ENCODE results near the gene CD82. TPM values are rescaled to one million over a fixed set of nuclear protein-coding genes. Genes with fewer than 3 reads are reported as not detected.

Gene CD82
- polyA plus RNA-seq, 1 of the 3 experiments (the other 2 are of a cell fraction), result 39.2 TPM

- no peak overlapping the region for H3K4me2 ChIP-seq
- no peak overlapping the region for H3K27ac ChIP-seq (ENCODE audit: low read depth in 2 of 2, low read length in 1 of 2)
- no peaks in the 10 kb centered on the region for H3K9me3 ChIP-seq
- CTCF ChIA-PET, result interaction anchor here (0.6 to 4.2 kb wide), 5 partner anchors 10 to 428 kb away, joined by 3 to 19 read pairs (median 5); partner anchors contain the start of gene EXT2
- 29% methylated on average over 2 of the region's 2 CpGs for WGBS (ENCODE audit: low lambda C conversion rate)
- no peak for DNase-seq
- H3K79me2 ChIP-seq (ENCODE audit: insufficient read depth), result no peaks in the 10 kb centered on the region
- H3F3A ChIP-seq (replicated peaks; ENCODE audit: insufficient read depth), result no peaks in the 10 kb centered on the region
- no peak overlapping the region for H3K4me3 ChIP-seq (ENCODE audit: low read depth in 2 of 2, low read length in 1 of 2)
- no peaks in the 10 kb centered on the region for H4K20me1 ChIP-seq (ENCODE audit: insufficient read depth)
- H3K9ac ChIP-seq, result no peak overlapping the region
- H3K27me3 ChIP-seq (ENCODE audit: insufficient read depth), result no peaks in the 10 kb centered on the region
- no peaks in the 10 kb centered on the region for H3K36me3 ChIP-seq (replicated peaks in 1 of 2; ENCODE audit: control insufficient read depth in 1 of 2, insufficient read depth in 2 of 2, low read length in 1 of 2)
- peaks cover 0 to 4% of the 10 kb centered on the region in 2 experiments; a peak in 1 of 4 replicates for H3K4me1 ChIP-seq (ENCODE audit: control insufficient read depth in 1 of 2, insufficient read depth in 2 of 2, low read depth in 1 of 2, low read length in 1 of 2)
- no peaks in the 10 kb centered on the region for H3K9me2 ChIP-seq
- no peak overlapping the region for H2AFZ ChIP-seq (ENCODE audit: low read depth)
- TF ChIP-seq EP300 (IDR thresholded peaks at IDR 0.05; ENCODE audit: borderline replicate concordance in 1 of 2, low read depth in 1 of 2, low read length in 1 of 2) (no peak), RFX5 (IDR thresholded peaks at IDR 0.05; ENCODE audit: low read length) (no peak), RCOR1 (IDR thresholded peaks at IDR 0.05; ENCODE audit: low read length) (no peak), USF1 (IDR thresholded peaks at IDR 0.05; ENCODE audit: borderline replicate concordance, low read depth) (no peak), RAD21 (IDR thresholded peaks at IDR 0.05; ENCODE audit: low read length) (no peak), MAX (IDR thresholded peaks at IDR 0.05; ENCODE audit: low read depth) (no peak), TEAD4 (IDR thresholded peaks at IDR 0.05; ENCODE audit: borderline replicate concordance, insufficient read depth) (no peak), FOXJ3 (CRISPR knock-in tag; IDR thresholded peaks at IDR 0.05) (no peak), SMC3 (IDR thresholded peaks at IDR 0.05; ENCODE audit: low read depth, low read length) (no peak), USF2 (IDR thresholded peaks at IDR 0.05; ENCODE audit: borderline replicate concordance, low read depth, low read length) (no peak), MEF2A (IDR thresholded peaks at IDR 0.05; ENCODE audit: borderline replicate concordance, low read depth) (no peak), TAF1 (IDR thresholded peaks at IDR 0.05; ENCODE audit: borderline replicate concordance, low read depth, low read length) (no peak)
- POLR2A ChIA-PET, result no interaction called here
These were observed 43.2 kb upstream of the CD82 start for GRCh38 chr11:44522294-44522693.

- H3K27me3 ChIP-seq (ENCODE audit: insufficient read depth), result no peaks in the 10 kb centered on the region
- H3K4me2 ChIP-seq, result no peak overlapping the region
- H3K4me1 ChIP-seq (ENCODE audit: control insufficient read depth in 1 of 2, insufficient read depth in 2 of 2, low read depth in 1 of 2, low read length in 1 of 2), result no peaks in the 10 kb centered on the region; a peak in 1 of 4 replicates
- no peaks in the 10 kb centered on the region for H3K79me2 ChIP-seq (ENCODE audit: insufficient read depth)
- ChIA-PET POLR2A (no interaction called here), CTCF (interaction anchor here (1.2 to 4.2 kb wide), 8 partner anchors 11 to 430 kb away, joined by 3 to 19 read pairs (median 5); partner anchors contain the start of gene EXT2)
- H3K27ac ChIP-seq (ENCODE audit: low read depth in 2 of 2, low read length in 1 of 2), result no peak overlapping the region
- no peak for DNase-seq
- H3F3A ChIP-seq (replicated peaks; ENCODE audit: insufficient read depth), result no peaks in the 10 kb centered on the region
- H3K9me2 ChIP-seq, result no peaks in the 10 kb centered on the region
- H2AFZ ChIP-seq (ENCODE audit: low read depth), result no peak overlapping the region
- no peaks in the 10 kb centered on the region for H3K9me3 ChIP-seq
- no peak for TF ChIP-seq GATA2 (CRISPR knock-in tag; IDR thresholded peaks at IDR 0.05)
- TF ChIP-seq USF1 (IDR thresholded peaks at IDR 0.05; ENCODE audit: borderline replicate concordance, low read depth), result no peak
- TF ChIP-seq FOXM1 (IDR thresholded peaks at IDR 0.05; ENCODE audit: low read depth), result no peak
- no peak for TF ChIP-seq TCF12 (IDR thresholded peaks at IDR 0.05)
- no peak for TF ChIP-seq ELF1 (IDR thresholded peaks at IDR 0.05)
- no peak for TF ChIP-seq MEF2A (IDR thresholded peaks at IDR 0.05; ENCODE audit: borderline replicate concordance, low read depth)
- H4K20me1 ChIP-seq (ENCODE audit: insufficient read depth), result no peaks in the 10 kb centered on the region
- no peaks in the 10 kb centered on the region for H3K36me3 ChIP-seq (replicated peaks in 1 of 2; ENCODE audit: control insufficient read depth in 1 of 2, insufficient read depth in 2 of 2, low read length in 1 of 2)
- H3K9ac ChIP-seq, result no peak overlapping the region
- H3K4me3 ChIP-seq (ENCODE audit: low read depth in 2 of 2, low read length in 1 of 2), result no peak overlapping the region
- WGBS (ENCODE audit: low lambda C conversion rate), result 81% methylated on average over 9 of the region's 10 CpGs
These were observed 41.1 kb upstream of the CD82 start for GRCh38 chr11:44524346-44524745.
